Breast epithelium (tissue), 3 donors: Measurements from ENCODE around the gene OSBPL2.

Experiments used
- CTCF ChIP-seq, 3 donors: fragments of 450-650 bp; IDR thresholded peaks; one replicate each; pipeline ENCODE4 v1.5.1; 2016 to 2017; ENCODE audit warnings: antibody characterized with exemption in 3 of 3, mild to moderate bottlenecking in 3 of 3, moderate library complexity in 3 of 3
- POLR2A ChIP-seq: fragments of 450-650 bp; IDR thresholded peaks from one replicate; pipeline ENCODE4 v1.6.1; 2016; ENCODE audit warnings: antibody characterized with exemption, mild to moderate bottlenecking, moderate library complexity

- TF ChIP-seq CTCF (IDR thresholded peaks at IDR 0.05) = no peak
- no peak for TF ChIP-seq POLR2A
These were observed 82.4 kb downstream of the OSBPL2 start for GRCh38 chr20:62320581-62321354.
